Measurements from ENCODE around the gene SDR42E2.
"Not testable (repeated sequence)": the region's sequence is repeated elsewhere in the genome, so short reads cannot be mapped to it uniquely, and the experiment has no call there.

Gene SDR42E2

GRCh38 chr16:22214889-22215288 is 52.6 kb downstream of the SDR42E2 start:
- DNase-seq = no peak

GRCh38 chr16:22216191-22216831 is 54.0 kb downstream of the SDR42E2 start:
- DNase-seq = no peak

DNA sequence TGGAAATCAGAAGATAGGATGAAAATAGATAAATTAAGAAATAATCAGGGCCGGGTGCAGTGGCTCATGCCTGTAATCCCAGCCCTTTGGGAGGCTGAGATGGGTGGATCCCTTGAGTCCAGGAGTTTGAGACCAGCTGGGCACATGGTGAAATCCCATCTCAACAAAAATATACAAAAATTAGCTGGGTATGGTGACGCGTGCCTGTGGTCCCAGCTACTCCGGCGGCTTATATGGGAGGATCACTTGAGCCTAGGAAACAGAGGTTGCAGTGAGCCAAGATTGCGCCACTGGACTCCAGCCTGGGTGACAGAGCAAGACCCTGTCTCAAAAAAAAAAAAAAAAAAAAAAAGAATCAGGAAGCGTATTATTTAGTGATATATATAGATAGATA is 54.5 kb downstream of the SDR42E2 start:
- not testable (repeated sequence) for DNase-seq

- no peak for DNase-seq
Measured at GRCh38 chr16:22217890-22218730, 55.8 kb downstream of the SDR42E2 start.

- no peak for DNase-seq
Measured at GRCh38 chr16:22219389-22220068, 57.2 kb downstream of the SDR42E2 start.

GRCh38 chr16:22220069-22220440 is 57.7 kb downstream of the SDR42E2 start:
- no peak for DNase-seq

GRCh38 chr16:22220714-22221113 is 58.4 kb downstream of the SDR42E2 start:
- DNase-seq = no peak

- no peak for DNase-seq
Measured at GRCh38 chr16:22222006-22222405, 59.7 kb downstream of the SDR42E2 start.

- DNase-seq = no peak
Measured at GRCh38 chr16:22222998-22223397, 60.7 kb downstream of the SDR42E2 start.

DNA sequence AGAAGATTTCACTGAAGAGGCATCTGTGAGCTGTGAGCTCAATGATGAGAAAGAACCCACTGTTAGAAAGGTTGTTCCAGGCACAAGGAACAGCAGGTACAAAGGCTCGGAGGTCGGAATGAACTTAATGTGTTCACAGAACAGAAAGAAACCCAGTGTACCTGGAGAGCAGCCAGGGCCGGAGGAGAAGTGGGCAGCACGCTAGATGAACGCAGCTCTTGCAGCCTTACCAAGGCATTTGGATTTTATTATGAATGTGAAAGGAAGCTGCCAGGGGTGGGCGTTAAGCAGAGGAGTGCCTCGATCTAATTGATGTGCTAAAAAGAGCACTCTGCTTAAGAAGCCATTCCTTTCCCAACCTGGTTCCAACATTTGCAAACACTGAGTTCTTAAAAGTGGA is 62.8 kb downstream of the SDR42E2 start:
- DNase-seq = no peak

DNA sequence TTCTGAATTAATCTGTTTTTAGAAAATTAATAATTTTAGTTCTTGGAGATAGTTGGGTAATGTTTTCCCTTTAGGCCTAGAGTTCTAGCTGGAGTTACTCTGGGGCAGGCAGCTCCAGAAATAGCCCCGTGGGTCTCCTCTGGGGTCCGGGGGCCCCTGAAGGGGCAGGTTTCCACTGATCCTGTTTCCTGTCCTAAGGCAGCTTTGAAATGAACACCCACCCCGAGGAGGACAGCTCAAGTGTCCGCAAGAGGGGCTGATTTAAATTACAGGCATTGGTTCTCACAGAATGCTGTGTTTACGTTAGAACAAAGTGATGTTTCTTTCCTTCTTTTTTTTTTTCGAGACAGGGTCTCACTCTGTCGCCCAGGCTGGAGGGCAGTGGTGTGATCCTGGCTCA is 67.6 kb downstream of the SDR42E2 start:
- no peak for DNase-seq

- no peak for DNase-seq
Measured at GRCh38 chr16:22232277-22233036, 70.2 kb downstream of the SDR42E2 start.

GRCh38 chr16:22233037-22233372 is 70.7 kb downstream of the SDR42E2 start:
- no peak for DNase-seq

GRCh38 chr16:22235839-22236745 is 73.8 kb downstream of the SDR42E2 start:
- no peak for DNase-seq

DNA sequence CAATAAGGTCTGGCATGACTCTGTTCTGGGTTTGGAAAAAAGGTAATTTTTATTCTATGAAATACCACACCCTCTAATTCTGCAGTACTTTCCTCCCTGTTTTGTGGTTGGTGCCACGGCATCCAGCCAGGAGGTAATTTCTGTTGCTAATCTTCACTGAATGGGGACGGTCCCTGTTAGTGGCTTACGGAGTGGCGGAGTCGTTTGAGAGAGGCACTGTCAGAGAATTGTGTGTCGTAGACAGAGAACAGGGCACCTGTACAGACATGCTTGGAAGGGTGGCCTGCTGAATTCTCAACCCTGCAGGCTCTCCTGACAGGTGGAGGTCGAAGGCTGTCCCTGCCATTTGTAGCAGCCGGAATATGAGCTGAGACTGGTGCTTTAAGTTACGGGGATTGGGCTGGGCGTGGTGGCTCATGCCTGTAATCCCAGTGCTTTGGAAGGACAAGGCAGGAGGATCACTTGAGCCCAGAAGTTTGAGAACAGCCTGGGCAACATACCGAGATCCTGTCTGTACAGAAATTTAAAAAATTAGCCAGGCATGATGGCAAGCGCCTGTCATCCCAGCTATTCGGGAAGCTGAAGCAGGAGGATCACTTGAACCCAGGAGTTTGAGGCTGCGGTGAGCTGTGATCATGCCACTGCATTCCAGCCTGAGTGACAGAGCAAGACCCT is 77.0 kb downstream of the SDR42E2 start:
- no peak for DNase-seq

DNA sequence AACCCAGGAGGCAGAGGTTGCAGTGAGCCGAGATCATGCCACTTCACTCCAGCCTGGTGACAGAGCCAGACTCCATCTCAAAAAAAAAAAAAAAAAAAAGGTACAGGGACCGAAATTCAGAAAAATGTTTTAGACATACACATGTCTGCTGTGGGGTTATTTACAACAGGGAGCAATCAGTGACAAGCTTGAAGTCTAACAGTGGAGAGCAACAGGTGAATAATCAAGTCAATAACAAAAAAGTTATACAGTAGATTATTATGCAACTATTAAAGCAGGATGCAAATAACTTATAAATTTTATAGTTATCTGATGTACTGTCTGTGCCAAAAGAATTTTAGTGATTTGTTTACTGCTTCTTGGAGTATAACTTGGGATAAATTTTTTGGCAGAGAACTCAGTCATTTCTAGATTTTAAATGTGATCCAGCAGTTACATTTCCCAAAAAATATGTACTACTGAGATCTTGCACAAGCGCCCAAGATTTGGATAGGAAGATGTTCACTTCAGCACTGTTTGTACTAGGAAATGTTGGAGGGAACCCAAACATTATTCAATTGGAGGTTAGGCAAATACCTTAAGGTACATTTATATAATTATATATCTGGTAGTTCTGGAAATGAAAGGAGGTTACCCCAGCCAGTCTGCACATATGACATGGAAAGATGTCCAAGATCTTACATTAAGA is 77.9 kb downstream of the SDR42E2 start:
- DNase-seq = no peak
